GM12873 (cell line): ENCODE results near the gene PNLIPRP1.

Experiments used
- TF ChIP-seq, protein P1 (sequence below): IDR thresholded peaks from 2 replicates; pipeline ENCODE4 v1.5.1; 2012; ENCODE audit warnings: low read depth, mild to moderate bottlenecking, moderate library complexity, low read length, control low read depth; ENCODE audit not compliant: insufficient read depth; ENCODE audit errors: missing control alignments

The PNLIPRP1 gene

DNA sequence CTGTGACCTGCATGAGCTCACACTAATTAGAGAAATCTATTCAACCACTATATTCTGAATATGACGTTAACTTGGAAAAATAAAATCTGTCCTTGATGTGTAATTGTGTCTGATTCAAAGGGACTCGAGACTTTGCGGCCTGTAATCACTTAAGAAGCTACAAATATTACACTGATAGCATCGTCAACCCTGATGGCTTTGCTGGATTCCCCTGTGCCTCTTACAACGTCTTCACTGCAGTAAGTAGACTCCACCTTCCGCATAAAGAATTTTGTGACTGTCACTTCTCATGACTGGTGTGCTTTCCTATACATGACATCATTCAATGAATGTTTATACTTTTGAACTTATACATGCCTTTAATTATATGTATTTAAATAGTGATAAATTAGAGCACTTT lies 34.9 kb upstream of the PNLIPRP1 start:
- TF ChIP-seq, protein P1, sequence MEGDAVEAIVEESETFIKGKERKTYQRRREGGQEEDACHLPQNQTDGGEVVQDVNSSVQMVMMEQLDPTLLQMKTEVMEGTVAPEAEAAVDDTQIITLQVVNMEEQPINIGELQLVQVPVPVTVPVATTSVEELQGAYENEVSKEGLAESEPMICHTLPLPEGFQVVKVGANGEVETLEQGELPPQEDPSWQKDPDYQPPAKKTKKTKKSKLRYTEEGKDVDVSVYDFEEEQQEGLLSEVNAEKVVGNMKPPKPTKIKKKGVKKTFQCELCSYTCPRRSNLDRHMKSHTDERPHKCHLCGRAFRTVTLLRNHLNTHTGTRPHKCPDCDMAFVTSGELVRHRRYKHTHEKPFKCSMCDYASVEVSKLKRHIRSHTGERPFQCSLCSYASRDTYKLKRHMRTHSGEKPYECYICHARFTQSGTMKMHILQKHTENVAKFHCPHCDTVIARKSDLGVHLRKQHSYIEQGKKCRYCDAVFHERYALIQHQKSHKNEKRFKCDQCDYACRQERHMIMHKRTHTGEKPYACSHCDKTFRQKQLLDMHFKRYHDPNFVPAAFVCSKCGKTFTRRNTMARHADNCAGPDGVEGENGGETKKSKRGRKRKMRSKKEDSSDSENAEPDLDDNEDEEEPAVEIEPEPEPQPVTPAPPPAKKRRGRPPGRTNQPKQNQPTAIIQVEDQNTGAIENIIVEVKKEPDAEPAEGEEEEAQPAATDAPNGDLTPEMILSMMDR, result no peak

DNA sequence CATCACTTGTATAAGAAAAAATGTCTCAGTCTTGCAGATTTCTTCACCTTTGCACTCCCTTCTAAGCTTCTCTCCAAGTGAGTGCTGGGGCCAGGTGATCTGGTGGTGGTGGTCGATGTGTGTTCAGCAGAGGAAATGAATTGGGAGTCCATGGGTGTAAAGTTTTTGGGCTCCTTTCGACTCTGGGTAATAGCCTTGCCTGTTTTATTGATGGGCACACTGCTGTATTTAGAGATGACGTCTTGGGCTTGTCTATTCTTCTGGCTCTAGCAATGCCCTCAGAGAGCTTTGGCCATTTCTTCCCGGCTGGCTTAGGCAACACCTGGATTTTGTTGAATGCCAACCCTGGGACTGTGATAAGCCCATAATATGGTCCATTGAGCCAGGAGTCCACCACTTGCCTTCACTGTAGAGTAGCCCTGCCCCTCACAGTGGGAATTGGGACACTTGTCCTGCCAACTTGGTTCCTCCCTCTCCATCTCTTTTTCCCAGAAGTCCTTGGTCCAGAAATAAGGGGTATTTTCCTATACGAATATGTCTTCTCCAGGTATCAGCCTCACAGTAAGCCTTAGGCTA lies 33.4 kb upstream of the PNLIPRP1 start:
- TF ChIP-seq, protein P1, result no peak

DNA sequence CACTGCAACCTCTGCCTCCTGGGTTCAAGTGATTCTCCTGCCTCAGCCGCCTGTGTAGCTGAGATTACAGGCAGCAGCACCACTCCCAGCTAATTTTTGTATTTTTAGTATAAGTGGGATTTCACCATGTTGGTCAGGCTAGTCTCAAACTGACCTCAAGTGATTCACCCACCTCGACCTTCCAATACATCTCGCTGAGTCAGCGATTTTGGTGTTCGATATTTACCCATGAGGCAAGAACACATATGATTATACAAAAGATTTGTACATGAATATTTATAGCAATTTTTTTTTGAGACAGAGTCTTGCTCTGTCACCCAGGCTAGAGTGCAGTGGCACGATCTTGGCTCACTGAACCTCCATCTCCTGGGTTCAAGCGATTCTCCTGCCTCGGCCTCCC lies 25.2 kb upstream of the PNLIPRP1 start:
- TF ChIP-seq, protein P1, result no peak

DNA sequence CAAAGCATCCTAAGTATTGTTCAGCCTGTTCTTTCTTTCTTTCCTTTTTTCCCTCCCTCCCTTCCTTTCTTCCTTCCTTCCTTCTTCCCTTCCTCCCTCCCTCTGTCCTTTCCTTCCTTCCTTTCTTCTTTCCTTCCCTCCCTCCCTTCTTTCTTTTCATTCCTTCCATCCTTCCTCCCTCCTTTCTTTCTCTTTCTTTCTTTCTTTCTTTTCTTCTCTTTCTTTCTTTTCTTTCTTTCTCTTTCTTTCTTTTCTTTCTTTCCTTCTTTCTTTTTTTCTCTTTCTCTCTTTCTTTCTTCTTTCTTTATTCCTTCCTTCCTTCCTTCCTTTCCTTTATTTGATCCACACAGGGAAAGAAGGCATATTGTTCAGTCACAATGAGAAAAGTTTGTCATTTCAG lies 23.8 kb upstream of the PNLIPRP1 start:
- TF ChIP-seq, protein P1, result no peak

DNA sequence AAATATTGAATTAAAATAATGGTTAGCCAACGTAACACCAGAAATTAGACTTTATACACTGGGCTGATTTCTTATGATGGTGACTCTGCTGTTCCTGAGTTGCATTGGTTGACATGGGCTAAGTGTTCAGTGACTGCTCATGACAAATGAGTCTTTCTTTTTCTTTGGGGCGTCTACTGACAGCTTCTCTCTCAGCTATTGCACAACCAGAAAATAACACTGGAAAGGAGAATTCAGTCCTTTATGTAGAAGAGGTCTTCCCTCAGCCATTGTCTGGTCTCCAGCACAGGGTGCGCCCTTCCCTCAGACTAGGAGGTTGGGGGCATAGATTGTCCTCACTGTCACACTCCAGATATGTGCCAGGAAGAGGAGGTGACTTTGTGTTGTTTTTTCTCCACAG lies 23.4 kb upstream of the PNLIPRP1 start:
- TF ChIP-seq, protein P1, result no peak

DNA sequence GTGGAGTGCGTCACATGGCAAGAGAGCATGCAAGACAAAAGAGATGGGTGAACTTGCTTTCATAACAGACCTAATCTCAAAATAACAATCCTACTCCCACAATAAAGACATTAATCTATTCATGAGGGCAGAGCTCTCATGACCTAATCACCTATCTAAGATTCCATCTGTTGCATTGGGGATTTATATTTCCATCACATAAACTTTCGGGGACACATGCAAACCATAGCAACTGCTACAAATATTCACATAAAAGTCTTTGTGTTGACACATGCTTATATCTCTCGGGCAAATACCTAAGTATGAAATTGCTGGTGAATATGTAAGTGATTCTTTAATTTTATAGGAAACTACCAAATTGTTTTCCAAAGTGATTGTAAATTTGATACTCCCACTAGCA lies 16.0 kb upstream of the PNLIPRP1 start:
- TF ChIP-seq, protein P1, result no peak

DNA sequence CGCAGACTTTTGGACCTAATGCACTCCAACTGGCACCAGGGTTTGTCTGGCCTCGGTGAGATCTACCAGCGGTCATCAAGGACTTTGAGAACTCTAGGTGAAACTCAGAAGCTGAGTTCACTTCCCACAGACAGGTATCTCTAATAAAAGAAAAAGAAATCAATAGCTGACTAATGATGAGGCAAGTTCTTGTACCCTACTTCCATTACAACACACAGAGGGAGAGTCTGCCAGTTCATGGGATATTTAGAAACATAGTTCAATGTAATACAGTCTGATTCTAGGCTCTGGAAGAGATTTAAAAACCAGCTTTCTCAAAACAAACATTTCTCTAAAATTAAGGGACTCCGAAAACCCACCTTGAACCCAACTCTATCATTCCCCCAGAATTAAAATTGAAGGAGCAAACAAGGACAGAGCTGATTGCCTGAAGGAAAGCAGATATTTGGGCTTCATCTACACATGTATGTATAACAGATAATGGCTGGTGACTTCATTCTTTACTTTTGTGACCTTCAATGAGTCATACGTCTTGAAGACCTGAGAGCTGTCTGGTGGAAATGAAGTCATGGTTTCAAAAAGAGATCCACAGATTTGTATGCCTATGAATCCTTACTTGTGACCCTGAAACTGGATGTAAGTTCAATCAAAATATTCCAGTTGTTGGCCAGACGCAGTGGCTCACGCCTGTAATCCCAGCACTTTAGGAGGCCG lies 2.7 kb upstream of the PNLIPRP1 start:
- TF ChIP-seq, protein P1, result no peak
